ENCODE data around the gene CACHD1. TPM values are rescaled to one million over a fixed set of nuclear protein-coding genes. Genes with fewer than 3 reads are reported as not detected.

CACHD1 gene
- polyA plus RNA-seq, 3 donors, result 56.6 to 61.6 (median 58.2) TPM

DNA sequence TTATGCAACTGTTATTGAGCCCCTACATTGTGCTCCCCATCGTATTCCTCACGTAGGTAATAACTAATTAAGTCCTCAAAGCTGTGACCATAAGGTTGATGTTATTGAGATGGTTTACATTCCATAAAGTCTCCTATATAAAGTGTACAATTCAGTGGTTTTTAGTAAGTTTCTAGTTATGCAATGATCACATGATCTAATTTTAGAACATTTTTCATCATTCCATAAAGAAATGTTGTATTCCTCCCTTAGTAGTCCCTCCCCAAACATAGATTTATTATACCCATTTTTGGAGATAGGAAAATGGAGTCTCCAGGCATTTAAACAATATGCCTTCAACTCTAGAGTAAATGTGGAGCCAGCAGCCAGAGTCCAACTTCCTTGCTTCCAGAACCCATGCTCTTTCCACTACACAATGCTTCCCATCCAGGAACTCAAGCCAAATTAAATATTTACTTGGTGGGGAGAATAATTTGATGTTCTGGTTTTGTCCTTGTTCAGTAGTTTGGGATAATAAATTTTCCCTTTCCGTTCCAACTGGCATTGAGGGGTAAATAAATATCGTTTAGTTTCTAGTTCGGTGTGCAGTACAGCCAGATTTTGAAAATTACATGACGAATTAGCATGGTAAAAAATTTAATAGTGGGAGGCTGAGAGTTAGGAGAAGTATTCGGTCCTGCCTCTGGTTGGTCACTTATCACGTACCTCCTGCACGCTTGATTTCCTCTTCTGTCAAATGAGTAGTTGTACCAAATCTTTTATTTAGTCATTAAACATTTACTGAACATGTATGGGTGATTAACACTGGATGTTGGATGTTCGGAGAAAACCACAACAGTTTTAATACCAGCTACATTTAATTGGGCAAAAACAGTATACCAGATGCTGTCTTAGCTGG lies 66.3 kb downstream of the CACHD1 start:
- DNase-seq (ENCODE audit: extremely low read depth in 1 of 11, low read depth in 9 of 11, low spot score in 4 of 11), result no peak

- no peak for DNase-seq (ENCODE audit: extremely low read depth in 1 of 11, low read depth in 9 of 11, low spot score in 4 of 11)
Measured at GRCh38 chr1:64536836-64537490, 67.0 kb downstream of the CACHD1 start.

DNA sequence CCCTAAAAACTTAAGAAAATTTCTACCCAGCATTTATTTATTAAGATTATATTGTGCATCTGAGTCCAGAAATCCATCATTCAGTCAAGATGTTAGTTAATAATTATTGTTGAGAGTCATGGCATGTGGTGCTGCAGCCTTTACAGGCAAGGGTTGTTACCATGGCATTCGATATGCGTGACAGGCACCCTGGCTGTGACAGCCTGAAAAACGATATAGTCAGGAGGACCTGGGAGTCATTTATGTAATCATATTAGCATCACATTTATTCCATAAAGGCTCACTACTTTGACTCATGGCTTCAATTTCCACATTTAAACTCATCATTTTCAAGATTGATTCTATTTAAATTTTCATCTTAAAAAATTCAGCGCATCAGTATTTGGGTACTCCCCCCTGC lies 68.0 kb downstream of the CACHD1 start:
- DNase-seq (ENCODE audit: extremely low read depth in 1 of 11, low read depth in 9 of 11, low spot score in 4 of 11), result no peak

- DNase-seq (ENCODE audit: extremely low read depth in 1 of 11, low read depth in 9 of 11, low spot score in 4 of 11), result no peak
Measured at GRCh38 chr1:64538389-64538788, 68.5 kb downstream of the CACHD1 start.

DNA sequence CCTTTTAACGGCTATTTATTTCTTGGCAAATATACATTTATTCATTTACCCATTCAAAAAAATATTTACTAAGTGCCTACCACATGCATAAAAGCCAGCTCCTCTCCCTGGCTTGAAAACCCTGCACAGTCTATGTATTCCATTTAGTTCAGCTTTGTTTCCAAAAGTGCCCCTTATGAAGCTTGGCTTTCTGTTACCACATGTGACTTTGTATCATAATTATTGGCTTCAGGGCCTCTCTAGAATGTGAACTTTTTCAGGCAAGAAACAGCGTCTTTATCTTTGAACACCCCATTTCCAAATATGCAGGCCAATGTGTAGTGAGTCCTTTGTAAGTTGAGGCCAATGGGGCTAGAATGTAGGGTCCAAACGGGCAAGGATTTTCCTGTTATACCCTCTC lies 69.4 kb downstream of the CACHD1 start:
- no peak for DNase-seq (ENCODE audit: extremely low read depth in 1 of 11, low read depth in 9 of 11, low spot score in 4 of 11)

GRCh38 chr1:64539781-64540218 lies 69.9 kb downstream of the CACHD1 start:
- DNase-seq (ENCODE audit: extremely low read depth in 1 of 11, low read depth in 9 of 11, low spot score in 4 of 11), result peak in 6 of 11 donors; percentile 61 to 79 (median 66)

DNA sequence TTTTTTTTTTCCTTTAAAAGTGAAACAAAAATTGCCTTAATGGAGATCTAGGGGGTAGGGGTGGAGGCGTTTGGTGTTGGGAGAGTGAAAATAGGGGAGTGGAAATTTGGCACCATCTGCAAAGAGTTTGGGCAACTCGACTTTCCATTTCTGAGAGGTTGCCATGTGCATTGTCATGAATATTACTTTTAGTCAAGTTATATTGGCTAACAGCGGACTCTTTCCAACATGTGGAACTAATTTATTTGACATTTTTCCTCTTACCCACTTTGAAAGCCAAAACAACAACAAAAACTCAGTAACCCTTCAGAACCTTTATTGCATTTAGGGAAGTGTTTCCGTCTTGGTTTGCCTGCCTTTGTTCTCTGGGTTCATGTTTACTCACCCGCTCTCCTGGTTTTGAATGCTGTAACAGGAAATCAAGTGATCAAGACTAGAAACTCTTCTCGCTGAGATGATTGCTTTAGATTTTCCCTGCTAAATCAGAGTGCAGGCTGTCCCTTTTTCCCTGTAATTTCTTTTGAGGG lies 70.4 kb downstream of the CACHD1 start:
- DNase-seq (ENCODE audit: extremely low read depth in 1 of 11, low read depth in 9 of 11, low spot score in 4 of 11), result no peak

- DNase-seq (ENCODE audit: extremely low read depth in 1 of 11, low read depth in 9 of 11, low spot score in 4 of 11), result no peak
Measured at GRCh38 chr1:64542118-64542517, 72.2 kb downstream of the CACHD1 start.

GRCh38 chr1:64543831-64544230 lies 73.9 kb downstream of the CACHD1 start:
- no peak for DNase-seq (ENCODE audit: extremely low read depth in 1 of 11, low read depth in 9 of 11, low spot score in 4 of 11)

- no peak for DNase-seq (ENCODE audit: extremely low read depth in 1 of 11, low read depth in 9 of 11, low spot score in 4 of 11)
Measured at GRCh38 chr1:64545118-64545843, 75.4 kb downstream of the CACHD1 start.

- DNase-seq (ENCODE audit: extremely low read depth in 1 of 11, low read depth in 9 of 11, low spot score in 4 of 11), result no peak
Measured at GRCh38 chr1:64546013-64546412, 76.1 kb downstream of the CACHD1 start.

GRCh38 chr1:64549464-64550239 lies 79.7 kb downstream of the CACHD1 start:
- no peak for DNase-seq (ENCODE audit: extremely low read depth in 1 of 11, low read depth in 9 of 11, low spot score in 4 of 11)

- DNase-seq (ENCODE audit: extremely low read depth in 1 of 11, low read depth in 9 of 11, low spot score in 4 of 11), result no peak
Measured at GRCh38 chr1:64550510-64550909, 80.6 kb downstream of the CACHD1 start.

GRCh38 chr1:64550946-64551605 lies 81.1 kb downstream of the CACHD1 start:
- DNase-seq (ENCODE audit: extremely low read depth in 1 of 11, low read depth in 9 of 11, low spot score in 4 of 11), result no peak

- no peak for DNase-seq (ENCODE audit: extremely low read depth in 1 of 11, low read depth in 9 of 11, low spot score in 4 of 11)
Measured at GRCh38 chr1:64553285-64553684, 83.4 kb downstream of the CACHD1 start.

- no peak for DNase-seq (ENCODE audit: extremely low read depth in 1 of 11, low read depth in 9 of 11, low spot score in 4 of 11)
Measured at GRCh38 chr1:64555947-64556346, 86.0 kb downstream of the CACHD1 start.

- DNase-seq (ENCODE audit: extremely low read depth in 1 of 11, low read depth in 9 of 11, low spot score in 4 of 11), result no peak
Measured at GRCh38 chr1:64561993-64562392, 92.1 kb downstream of the CACHD1 start.

GRCh38 chr1:64563958-64564565 lies 94.1 kb downstream of the CACHD1 start:
- no peak for DNase-seq (ENCODE audit: extremely low read depth in 1 of 11, low read depth in 9 of 11, low spot score in 4 of 11)
